ENCODE data around the gene EBF3.

DNA sequence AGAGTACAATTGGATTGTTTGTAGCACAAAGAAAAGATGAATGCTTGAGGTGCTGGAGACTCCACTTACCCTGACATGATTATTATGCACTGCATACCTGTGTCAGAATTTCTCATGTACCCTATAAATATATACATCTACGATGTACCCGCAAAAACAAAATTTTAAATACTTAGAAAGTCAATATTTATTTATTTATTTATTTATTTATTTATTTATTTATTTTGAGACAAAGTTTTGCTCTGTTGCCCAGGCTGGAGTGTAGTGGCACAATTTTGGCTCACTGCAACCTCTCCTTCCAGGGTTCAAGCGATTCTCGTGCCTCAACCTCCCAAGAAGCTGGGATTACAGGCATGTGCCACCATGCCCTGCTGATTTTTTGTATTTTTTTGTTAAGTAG is 35.1 kb upstream of the EBF3 start:
- TF ChIP-seq, protein P1, sequence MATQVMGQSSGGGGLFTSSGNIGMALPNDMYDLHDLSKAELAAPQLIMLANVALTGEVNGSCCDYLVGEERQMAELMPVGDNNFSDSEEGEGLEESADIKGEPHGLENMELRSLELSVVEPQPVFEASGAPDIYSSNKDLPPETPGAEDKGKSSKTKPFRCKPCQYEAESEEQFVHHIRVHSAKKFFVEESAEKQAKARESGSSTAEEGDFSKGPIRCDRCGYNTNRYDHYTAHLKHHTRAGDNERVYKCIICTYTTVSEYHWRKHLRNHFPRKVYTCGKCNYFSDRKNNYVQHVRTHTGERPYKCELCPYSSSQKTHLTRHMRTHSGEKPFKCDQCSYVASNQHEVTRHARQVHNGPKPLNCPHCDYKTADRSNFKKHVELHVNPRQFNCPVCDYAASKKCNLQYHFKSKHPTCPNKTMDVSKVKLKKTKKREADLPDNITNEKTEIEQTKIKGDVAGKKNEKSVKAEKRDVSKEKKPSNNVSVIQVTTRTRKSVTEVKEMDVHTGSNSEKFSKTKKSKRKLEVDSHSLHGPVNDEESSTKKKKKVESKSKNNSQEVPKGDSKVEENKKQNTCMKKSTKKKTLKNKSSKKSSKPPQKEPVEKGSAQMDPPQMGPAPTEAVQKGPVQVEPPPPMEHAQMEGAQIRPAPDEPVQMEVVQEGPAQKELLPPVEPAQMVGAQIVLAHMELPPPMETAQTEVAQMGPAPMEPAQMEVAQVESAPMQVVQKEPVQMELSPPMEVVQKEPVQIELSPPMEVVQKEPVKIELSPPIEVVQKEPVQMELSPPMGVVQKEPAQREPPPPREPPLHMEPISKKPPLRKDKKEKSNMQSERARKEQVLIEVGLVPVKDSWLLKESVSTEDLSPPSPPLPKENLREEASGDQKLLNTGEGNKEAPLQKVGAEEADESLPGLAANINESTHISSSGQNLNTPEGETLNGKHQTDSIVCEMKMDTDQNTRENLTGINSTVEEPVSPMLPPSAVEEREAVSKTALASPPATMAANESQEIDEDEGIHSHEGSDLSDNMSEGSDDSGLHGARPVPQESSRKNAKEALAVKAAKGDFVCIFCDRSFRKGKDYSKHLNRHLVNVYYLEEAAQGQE (IDR thresholded peaks at IDR 0.05; ENCODE audit: low read depth) = no peak
- TF ChIP-seq RAD21 (IDR thresholded peaks at IDR 0.05; ENCODE audit: low read depth) = no peak
- TF ChIP-seq YY1 (IDR thresholded peaks at IDR 0.05; ENCODE audit: low read depth) = no peak
- TF ChIP-seq, protein P2, sequence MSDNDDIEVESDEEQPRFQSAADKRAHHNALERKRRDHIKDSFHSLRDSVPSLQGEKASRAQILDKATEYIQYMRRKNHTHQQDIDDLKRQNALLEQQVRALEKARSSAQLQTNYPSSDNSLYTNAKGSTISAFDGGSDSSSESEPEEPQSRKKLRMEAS (IDR thresholded peaks at IDR 0.05) = no peak
- TF ChIP-seq TAF1 (IDR thresholded peaks at IDR 0.05; ENCODE audit: low read depth) = no peak

Data from Ishikawa (cell line).